ENCODE results near the gene MRPS9. TPM values are rescaled to one million over a fixed set of nuclear protein-coding genes. Genes with fewer than 3 reads are reported as not detected.

MRPS9 gene
- total and polyA plus RNA-seq, 3 donors from 2014 or later: 28.6 to 59.6 (median 30.5) TPM

DNA sequence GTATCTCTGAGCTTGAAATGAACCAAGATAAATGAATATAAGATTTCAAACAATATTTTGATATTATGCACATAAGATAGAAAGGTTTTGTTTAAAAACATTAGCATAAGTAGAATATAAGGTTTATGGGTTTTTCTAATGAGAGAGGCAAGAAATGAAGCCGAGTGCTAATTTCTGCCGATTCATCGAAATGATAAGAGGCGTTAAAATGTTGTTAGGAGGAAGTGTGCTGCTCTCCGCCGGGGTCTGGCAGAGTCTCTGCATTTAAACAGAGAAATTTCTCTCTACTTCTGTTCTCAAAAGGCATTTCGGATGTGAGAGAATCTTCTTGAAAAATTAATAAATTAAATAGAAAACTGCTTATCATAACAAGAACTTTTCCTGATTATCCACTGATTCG, 83.6 kb downstream of the MRPS9 start:
- TF ChIP-seq, protein P1, sequence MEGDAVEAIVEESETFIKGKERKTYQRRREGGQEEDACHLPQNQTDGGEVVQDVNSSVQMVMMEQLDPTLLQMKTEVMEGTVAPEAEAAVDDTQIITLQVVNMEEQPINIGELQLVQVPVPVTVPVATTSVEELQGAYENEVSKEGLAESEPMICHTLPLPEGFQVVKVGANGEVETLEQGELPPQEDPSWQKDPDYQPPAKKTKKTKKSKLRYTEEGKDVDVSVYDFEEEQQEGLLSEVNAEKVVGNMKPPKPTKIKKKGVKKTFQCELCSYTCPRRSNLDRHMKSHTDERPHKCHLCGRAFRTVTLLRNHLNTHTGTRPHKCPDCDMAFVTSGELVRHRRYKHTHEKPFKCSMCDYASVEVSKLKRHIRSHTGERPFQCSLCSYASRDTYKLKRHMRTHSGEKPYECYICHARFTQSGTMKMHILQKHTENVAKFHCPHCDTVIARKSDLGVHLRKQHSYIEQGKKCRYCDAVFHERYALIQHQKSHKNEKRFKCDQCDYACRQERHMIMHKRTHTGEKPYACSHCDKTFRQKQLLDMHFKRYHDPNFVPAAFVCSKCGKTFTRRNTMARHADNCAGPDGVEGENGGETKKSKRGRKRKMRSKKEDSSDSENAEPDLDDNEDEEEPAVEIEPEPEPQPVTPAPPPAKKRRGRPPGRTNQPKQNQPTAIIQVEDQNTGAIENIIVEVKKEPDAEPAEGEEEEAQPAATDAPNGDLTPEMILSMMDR (IDR thresholded peaks at IDR 0.05): no peak
- TF ChIP-seq POLR2A (IDR thresholded peaks at IDR 0.05): no peak
- no peak overlapping the region for H3K4me3 ChIP-seq
- no peaks in the 10 kb centered on the region for H3K4me1 ChIP-seq
- DNase-seq: no peak
- no peaks in the 10 kb centered on the region for H3K36me3 ChIP-seq (ENCODE audit: low read depth, missing control alignments)
- intact Hi-C loops (cut with DNase I; ENCODE audit: low total_unique reads): no loop called here
- H3K9me3 ChIP-seq: no peaks in the 10 kb centered on the region
- H3K27me3 ChIP-seq: no peaks in the 10 kb centered on the region
- 78 to 80% methylated on average over 8 of the region's 8 CpGs for WGBS, 2 donors
- no peak overlapping the region for H3K27ac ChIP-seq

GRCh38 chr2:105125428-105125827, 87.6 kb downstream of the MRPS9 start:
- DNase-seq: no peak
- no peak overlapping the region for H3K27ac ChIP-seq
- no peaks in the 10 kb centered on the region for H3K9me3 ChIP-seq
- TF ChIP-seq, protein P1 (IDR thresholded peaks at IDR 0.05): no peak
- TF ChIP-seq POLR2A (IDR thresholded peaks at IDR 0.05): no peak
- H3K4me3 ChIP-seq: no peak overlapping the region
- no peaks in the 10 kb centered on the region for H3K4me1 ChIP-seq
- WGBS, 2 donors: 63 to 75% methylated on average over 4 of the region's 4 CpGs
- H3K36me3 ChIP-seq (ENCODE audit: low read depth, missing control alignments): no peaks in the 10 kb centered on the region
- H3K27me3 ChIP-seq: no peaks in the 10 kb centered on the region
- intact Hi-C loops (cut with DNase I; ENCODE audit: low total_unique reads): no loop called here

DNA sequence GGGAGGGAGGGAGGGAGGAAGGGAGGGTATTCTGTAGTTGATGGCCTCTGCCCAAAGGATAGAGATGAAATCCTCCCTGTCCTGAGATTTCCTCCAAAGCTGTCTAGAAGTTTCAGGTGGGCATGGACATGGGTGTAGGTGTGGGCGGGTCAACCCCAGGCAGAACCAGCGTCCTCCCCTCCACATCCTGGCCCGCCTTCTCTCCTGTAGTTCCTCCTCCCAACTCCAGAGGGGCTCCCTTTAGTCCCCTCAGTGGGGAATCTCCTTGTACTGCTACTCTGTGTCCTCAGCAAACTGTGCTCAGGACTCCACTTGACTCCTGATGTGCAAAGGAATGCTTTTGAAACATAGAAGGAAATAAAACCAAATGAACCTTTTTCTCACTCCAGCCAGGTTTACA, 88.1 kb downstream of the MRPS9 start:
- 84% methylated on average over 3 of the region's 3 CpGs for WGBS, 2 donors
- TF ChIP-seq, protein P1 (IDR thresholded peaks at IDR 0.05): no peak
- no peak for TF ChIP-seq POLR2A (IDR thresholded peaks at IDR 0.05)
- Histone ChIP-seq H3K27ac (no peak overlapping the region), H3K4me1 (no peaks in the 10 kb centered on the region), H3K36me3 (ENCODE audit: low read depth, missing control alignments) (no peaks in the 10 kb centered on the region), H3K4me3 (no peak overlapping the region), H3K27me3 (no peaks in the 10 kb centered on the region), H3K9me3 (no peaks in the 10 kb centered on the region)
- intact Hi-C loops (cut with DNase I; ENCODE audit: low total_unique reads): no loop called here
- no peak for DNase-seq

GRCh38 chr2:105126336-105126735, 88.5 kb downstream of the MRPS9 start:
- Histone ChIP-seq H3K27ac (no peak overlapping the region), H3K27me3 (no peaks in the 10 kb centered on the region), H3K4me1 (no peaks in the 10 kb centered on the region), H3K36me3 (ENCODE audit: low read depth, missing control alignments) (no peaks in the 10 kb centered on the region), H3K4me3 (no peak overlapping the region), H3K9me3 (no peaks in the 10 kb centered on the region)
- DNase-seq: no peak
- WGBS, 2 donors: 93 to 94% methylated on average over 5 of the region's 5 CpGs
- TF ChIP-seq, protein P1 (IDR thresholded peaks at IDR 0.05): no peak
- no peak for TF ChIP-seq POLR2A (IDR thresholded peaks at IDR 0.05)
- intact Hi-C loops (cut with DNase I; ENCODE audit: low total_unique reads): no loop called here

- Histone ChIP-seq H3K27ac (no peak overlapping the region), H3K4me1 (no peaks in the 10 kb centered on the region), H3K27me3 (no peaks in the 10 kb centered on the region), H3K36me3 (ENCODE audit: low read depth, missing control alignments) (no peaks in the 10 kb centered on the region), H3K9me3 (no peaks in the 10 kb centered on the region), H3K4me3 (no peak overlapping the region)
- no peak for TF ChIP-seq POLR2A (IDR thresholded peaks at IDR 0.05)
- TF ChIP-seq, protein P1 (IDR thresholded peaks at IDR 0.05): no peak
- intact Hi-C loops (cut with DNase I; ENCODE audit: low total_unique reads): no loop called here
- no peak for DNase-seq
- 94% methylated on average over 15 of the region's 15 CpGs for WGBS, 2 donors
These were observed 89.5 kb downstream of the MRPS9 start for GRCh38 chr2:105127289-105127915.

Measured in testis (tissue), 3 donors.